WTC11 (cell line): ENCODE results near the gene FREM2.

Source experiments
- IRF2 ChIP-seq: sonication (generic); formaldehyde crosslinking; IDR thresholded peaks from 2 replicates; pipeline ENCODE4 v1.8.0; 2022; ENCODE audit warnings: low read depth, missing genetic modification reagents, borderline replicate concordance
- JUN ChIP-seq: sonication (generic); formaldehyde crosslinking; IDR thresholded peaks from 2 replicates; pipeline ENCODE4 v1.8.0; 2023; ENCODE audit warnings: mild to moderate bottlenecking, missing genetic modification reagents
- NR2C2 ChIP-seq: sonication (generic); formaldehyde crosslinking; IDR thresholded peaks from 2 replicates; pipeline ENCODE4 v1.8.0; 2022; ENCODE audit warnings: mild to moderate bottlenecking, missing genetic modification reagents
- SMAD4 ChIP-seq: sonication (generic); formaldehyde crosslinking; IDR thresholded peaks from 2 replicates; pipeline ENCODE4 v1.8.0; 2022; ENCODE audit warnings: mild to moderate bottlenecking, missing genetic modification reagents
- SOX15 ChIP-seq: fragments of 250-450 bp; sonication (Bioruptor Pico); IDR thresholded peaks from 2 replicates; pipeline ENCODE4 v1.9.0; 2021; ENCODE audit warnings: mild to moderate bottlenecking
- TF ChIP-seq, protein P1 (sequence below): sonication (generic); formaldehyde crosslinking; conservative IDR thresholded peaks from 2 replicates; pipeline ENCODE4 v1.8.1; 2023; ENCODE audit warnings: mild to moderate bottlenecking, low read depth, missing genetic modification reagents, moderate library complexity
- TF ChIP-seq, protein P2 (sequence below): fragments of 200-600 bp; IDR thresholded peaks from 2 replicates; pipeline ENCODE4 v1.8.0; 2022; ENCODE audit warnings: antibody characterized with exemption
- TF ChIP-seq, protein P3 (sequence below): sonication (generic); formaldehyde crosslinking; IDR thresholded peaks from 2 replicates; pipeline ENCODE4 v1.8.0; 2022; ENCODE audit warnings: mild to moderate bottlenecking, missing genetic modification reagents
- TF ChIP-seq, protein P4 (sequence below): sonication (generic); formaldehyde crosslinking; IDR thresholded peaks from 2 replicates; pipeline ENCODE4 v1.8.0; 2022; ENCODE audit warnings: mild to moderate bottlenecking, missing genetic modification reagents

DNA sequence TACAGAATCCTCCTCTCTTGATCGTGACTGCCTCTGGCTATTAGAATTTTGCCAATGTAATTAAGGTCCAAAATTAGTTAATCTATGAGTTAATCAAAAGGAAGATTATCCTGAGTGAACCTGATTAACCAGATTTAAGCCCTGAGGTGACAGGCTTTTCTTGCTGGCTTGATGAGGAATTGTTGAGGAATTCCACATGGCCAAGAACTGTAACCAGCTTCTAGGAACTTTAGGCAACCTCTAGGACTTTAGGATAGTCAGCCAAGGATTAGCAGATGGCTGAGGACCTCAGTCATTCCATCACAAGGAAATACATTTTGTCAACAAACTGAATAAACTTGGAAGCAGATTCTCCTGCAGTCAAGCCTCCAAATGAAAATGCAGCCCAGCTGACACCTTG lies 219.0 kb downstream of the FREM2 start:
- TF ChIP-seq, protein P1, sequence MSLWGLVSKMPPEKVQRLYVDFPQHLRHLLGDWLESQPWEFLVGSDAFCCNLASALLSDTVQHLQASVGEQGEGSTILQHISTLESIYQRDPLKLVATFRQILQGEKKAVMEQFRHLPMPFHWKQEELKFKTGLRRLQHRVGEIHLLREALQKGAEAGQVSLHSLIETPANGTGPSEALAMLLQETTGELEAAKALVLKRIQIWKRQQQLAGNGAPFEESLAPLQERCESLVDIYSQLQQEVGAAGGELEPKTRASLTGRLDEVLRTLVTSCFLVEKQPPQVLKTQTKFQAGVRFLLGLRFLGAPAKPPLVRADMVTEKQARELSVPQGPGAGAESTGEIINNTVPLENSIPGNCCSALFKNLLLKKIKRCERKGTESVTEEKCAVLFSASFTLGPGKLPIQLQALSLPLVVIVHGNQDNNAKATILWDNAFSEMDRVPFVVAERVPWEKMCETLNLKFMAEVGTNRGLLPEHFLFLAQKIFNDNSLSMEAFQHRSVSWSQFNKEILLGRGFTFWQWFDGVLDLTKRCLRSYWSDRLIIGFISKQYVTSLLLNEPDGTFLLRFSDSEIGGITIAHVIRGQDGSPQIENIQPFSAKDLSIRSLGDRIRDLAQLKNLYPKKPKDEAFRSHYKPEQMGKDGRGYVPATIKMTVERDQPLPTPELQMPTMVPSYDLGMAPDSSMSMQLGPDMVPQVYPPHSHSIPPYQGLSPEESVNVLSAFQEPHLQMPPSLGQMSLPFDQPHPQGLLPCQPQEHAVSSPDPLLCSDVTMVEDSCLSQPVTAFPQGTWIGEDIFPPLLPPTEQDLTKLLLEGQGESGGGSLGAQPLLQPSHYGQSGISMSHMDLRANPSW: no peak
- TF ChIP-seq IRF2 (no peak), SMAD4 (CRISPR knock-in tag) (no peak), JUN (CRISPR knock-in tag) (no peak), NR2C2 (CRISPR knock-in tag) (no peak), SOX15 (no peak)
- TF ChIP-seq, protein P2, sequence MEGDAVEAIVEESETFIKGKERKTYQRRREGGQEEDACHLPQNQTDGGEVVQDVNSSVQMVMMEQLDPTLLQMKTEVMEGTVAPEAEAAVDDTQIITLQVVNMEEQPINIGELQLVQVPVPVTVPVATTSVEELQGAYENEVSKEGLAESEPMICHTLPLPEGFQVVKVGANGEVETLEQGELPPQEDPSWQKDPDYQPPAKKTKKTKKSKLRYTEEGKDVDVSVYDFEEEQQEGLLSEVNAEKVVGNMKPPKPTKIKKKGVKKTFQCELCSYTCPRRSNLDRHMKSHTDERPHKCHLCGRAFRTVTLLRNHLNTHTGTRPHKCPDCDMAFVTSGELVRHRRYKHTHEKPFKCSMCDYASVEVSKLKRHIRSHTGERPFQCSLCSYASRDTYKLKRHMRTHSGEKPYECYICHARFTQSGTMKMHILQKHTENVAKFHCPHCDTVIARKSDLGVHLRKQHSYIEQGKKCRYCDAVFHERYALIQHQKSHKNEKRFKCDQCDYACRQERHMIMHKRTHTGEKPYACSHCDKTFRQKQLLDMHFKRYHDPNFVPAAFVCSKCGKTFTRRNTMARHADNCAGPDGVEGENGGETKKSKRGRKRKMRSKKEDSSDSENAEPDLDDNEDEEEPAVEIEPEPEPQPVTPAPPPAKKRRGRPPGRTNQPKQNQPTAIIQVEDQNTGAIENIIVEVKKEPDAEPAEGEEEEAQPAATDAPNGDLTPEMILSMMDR: no peak
- TF ChIP-seq, protein P3, sequence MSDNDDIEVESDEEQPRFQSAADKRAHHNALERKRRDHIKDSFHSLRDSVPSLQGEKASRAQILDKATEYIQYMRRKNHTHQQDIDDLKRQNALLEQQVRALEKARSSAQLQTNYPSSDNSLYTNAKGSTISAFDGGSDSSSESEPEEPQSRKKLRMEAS: no peak
- TF ChIP-seq, protein P4, sequence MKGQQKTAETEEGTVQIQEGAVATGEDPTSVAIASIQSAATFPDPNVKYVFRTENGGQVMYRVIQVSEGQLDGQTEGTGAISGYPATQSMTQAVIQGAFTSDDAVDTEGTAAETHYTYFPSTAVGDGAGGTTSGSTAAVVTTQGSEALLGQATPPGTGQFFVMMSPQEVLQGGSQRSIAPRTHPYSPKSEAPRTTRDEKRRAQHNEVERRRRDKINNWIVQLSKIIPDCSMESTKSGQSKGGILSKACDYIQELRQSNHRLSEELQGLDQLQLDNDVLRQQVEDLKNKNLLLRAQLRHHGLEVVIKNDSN (CRISPR knock-in tag): no peak
